OCI-LY3 (cell line): Measurements from ENCODE around the gene NR5A2.

Experiments
- H2AFZ ChIP-seq: fragments of 200-600, 300-600 bp; shearing (Covaris generic); 2 replicates; pipeline ENCODE4 v1.6.0; 2014; ENCODE audit warnings: antibody characterized with exemption, low read depth, low read length
- H3K27ac ChIP-seq: fragments of 200-600, 300-600 bp; sonication (generic); 2 replicates; pipeline ENCODE4 v1.5.1; 2014; ENCODE audit warnings: mild to moderate bottlenecking, low read length, moderate library complexity, mixed read lengths
- H3K27me3 ChIP-seq: fragments of 200-600, 300-600 bp; sonication (generic); 2 replicates; pipeline ENCODE4 v1.6.1; 2014; ENCODE audit warnings: low read depth, low read length, mixed read lengths
- H3K36me3 ChIP-seq: fragments of 200-600, 300-600 bp; sonication (generic); replicated peaks from 2 replicates; pipeline ENCODE3; 2014; ENCODE audit warnings: low read depth, low read length, mixed read lengths
- H3K4me1 ChIP-seq: fragments of 300-600, 200-600 bp; sonication (generic); 2 replicates; pipeline ENCODE4 v1.6.1; 2014; ENCODE audit warnings: low read length, mixed read lengths
- H3K4me2 ChIP-seq: fragments of 200-600, 300-600 bp; sonication (generic); 2 replicates; pipeline ENCODE4 v1.6.1; 2014; ENCODE audit warnings: low read length, mixed read lengths
- H3K4me3 ChIP-seq: fragments of 300-600, 200-600 bp; sonication (generic); 2 replicates; pipeline ENCODE4 v1.5.1; 2014; ENCODE audit warnings: antibody characterized with exemption, mild to moderate bottlenecking, low read length, moderate library complexity
- H3K79me2 ChIP-seq: fragments of 300-600, 200-600 bp; shearing (Covaris generic); 2 replicates; pipeline ENCODE4 v1.6.1; 2014; ENCODE audit warnings: mild to moderate bottlenecking, low read length, mixed read lengths
- H3K9ac ChIP-seq: fragments of 300-600, 200-600 bp; shearing (Covaris generic); 2 replicates; pipeline ENCODE4 v1.6.0; 2014; ENCODE audit warnings: mild to moderate bottlenecking, low read length, moderate library complexity
- H3K9me3 ChIP-seq: fragments of 200-600, 300-600 bp; shearing (Covaris generic); 2 replicates; pipeline ENCODE4 v1.6.1; 2014; ENCODE audit warnings: low read length, mixed read lengths; ENCODE audit not compliant: insufficient read depth
- H4K20me1 ChIP-seq: fragments of 200-600, 300-600 bp; sonication (generic); 2 replicates; pipeline ENCODE4 v1.6.1; 2016; ENCODE audit warnings: low read length, mixed read lengths; ENCODE audit not compliant: insufficient read depth
- CTCF ChIP-seq: fragments of 200-600, 300-600 bp; sonication (generic); IDR thresholded peaks from 2 replicates; pipeline ENCODE4 v1.5.1; 2014; ENCODE audit warnings: antibody characterized with exemption, low read length, low read depth
- EZH2phosphoT487 ChIP-seq: fragments of 200-600 bp; shearing (Covaris generic); IDR thresholded peaks from 2 replicates; pipeline ENCODE4 v1.6.1; 2018; ENCODE audit warnings: antibody characterized with exemption, mixed run types, low read depth

The NR5A2 gene

DNA sequence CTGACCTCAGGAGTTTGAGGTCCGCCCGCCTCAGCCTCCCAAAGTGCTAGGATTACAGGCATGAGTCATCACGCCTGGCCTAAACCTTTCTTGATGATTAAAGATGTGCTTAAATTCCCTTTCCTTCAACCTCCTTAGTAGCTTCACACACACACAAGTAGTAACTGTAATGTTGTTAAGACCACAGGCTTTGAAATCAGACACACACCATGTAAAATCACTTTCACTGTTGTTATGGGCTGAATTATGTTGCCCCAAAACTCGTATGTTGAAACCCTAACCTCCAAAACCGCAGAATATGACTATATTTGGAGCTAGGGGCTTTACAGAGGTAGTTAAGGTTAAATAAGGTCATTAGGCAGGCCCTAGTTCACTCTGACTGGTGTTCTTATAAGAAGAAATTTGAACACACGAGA is 180.2 kb downstream of the NR5A2 start:
- H3K4me2 ChIP-seq: peak overlapping the region; percentile 53
- no peaks in the 10 kb centered on the region for H3K9me3 ChIP-seq
- no peaks in the 10 kb centered on the region for H4K20me1 ChIP-seq
- peaks cover 29% of the 10 kb centered on the region for H3K4me1 ChIP-seq
- H3K79me2 ChIP-seq: no peaks in the 10 kb centered on the region
- peak overlapping the region; percentile 37 for H3K27ac ChIP-seq
- H3K36me3 ChIP-seq: no peaks in the 10 kb centered on the region
- H3K4me3 ChIP-seq: peak overlapping the region; percentile 8
- no peak overlapping the region for H3K9ac ChIP-seq
- TF ChIP-seq EZH2phosphoT487: no peak
- no peak for TF ChIP-seq CTCF
- no peaks in the 10 kb centered on the region for H3K27me3 ChIP-seq
- H2AFZ ChIP-seq: peak overlapping the region; percentile 57

DNA sequence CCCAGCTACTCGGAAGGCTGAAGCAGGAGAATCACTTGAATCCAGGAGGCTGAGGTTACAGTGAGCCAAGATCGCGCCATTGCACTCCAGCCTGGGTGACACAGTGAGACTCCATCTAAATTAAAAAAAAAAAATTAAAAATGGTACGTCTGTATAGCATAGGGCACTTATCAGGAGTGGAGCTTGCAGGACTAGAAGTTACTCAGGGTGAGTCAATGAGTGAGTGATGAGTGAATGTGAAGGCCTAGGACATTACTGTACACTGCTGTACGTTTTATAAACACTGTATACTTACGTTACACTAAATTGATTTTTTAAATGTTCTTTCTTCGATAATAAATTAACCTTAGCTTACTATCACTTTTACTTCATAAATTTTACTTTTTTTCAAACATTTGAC is 183.6 kb downstream of the NR5A2 start:
- H3K9me3 ChIP-seq: no peaks in the 10 kb centered on the region
- no peaks in the 10 kb centered on the region for H3K79me2 ChIP-seq
- H3K4me2 ChIP-seq: no peak overlapping the region
- peaks cover 4% of the 10 kb centered on the region; the same call in 1 of the 2 replicates for H3K27me3 ChIP-seq
- no peak overlapping the region for H3K9ac ChIP-seq
- no peak overlapping the region for H2AFZ ChIP-seq
- no peaks in the 10 kb centered on the region for H3K36me3 ChIP-seq
- H3K4me1 ChIP-seq: peaks cover 28% of the 10 kb centered on the region
- H3K4me3 ChIP-seq: no peak overlapping the region
- H3K27ac ChIP-seq: no peak overlapping the region
- TF ChIP-seq EZH2phosphoT487 (no peak), CTCF (no peak)
- H4K20me1 ChIP-seq: no peaks in the 10 kb centered on the region

- H3K4me3 ChIP-seq: no peak overlapping the region
- no peaks in the 10 kb centered on the region for H3K9me3 ChIP-seq
- TF ChIP-seq CTCF (no peak), EZH2phosphoT487 (no peak)
- no peak overlapping the region for H2AFZ ChIP-seq
- H3K9ac ChIP-seq: no peak overlapping the region
- H3K27me3 ChIP-seq: peaks cover 4% of the 10 kb centered on the region; the same call in 1 of the 2 replicates
- H3K4me2 ChIP-seq: no peak overlapping the region
- no peak overlapping the region for H3K27ac ChIP-seq
- H3K4me1 ChIP-seq: peaks cover 7% of the 10 kb centered on the region
- no peaks in the 10 kb centered on the region for H3K36me3 ChIP-seq
- no peaks in the 10 kb centered on the region for H3K79me2 ChIP-seq
- no peaks in the 10 kb centered on the region for H4K20me1 ChIP-seq
Measured at GRCh38 chr1:200213392-200213791, 185.9 kb downstream of the NR5A2 start.

GRCh38 chr1:200213921-200214320 is 186.4 kb downstream of the NR5A2 start:
- Histone ChIP-seq H3K79me2 (no peaks in the 10 kb centered on the region), H3K4me2 (no peak overlapping the region), H3K9me3 (no peaks in the 10 kb centered on the region), H3K4me3 (no peak overlapping the region), H4K20me1 (no peaks in the 10 kb centered on the region), H2AFZ (no peak overlapping the region), H3K9ac (no peak overlapping the region), H3K4me1 (peaks cover 2% of the 10 kb centered on the region), H3K36me3 (no peaks in the 10 kb centered on the region), H3K27ac (no peak overlapping the region), H3K27me3 (peaks cover 4% of the 10 kb centered on the region; the same call in 1 of the 2 replicates)
- TF ChIP-seq EZH2phosphoT487 (no peak), CTCF (no peak)
